Activated CD8-positive, alpha-beta memory T cell treated with anti-CD3 and anti-CD28 coated beads, Interleukin-2, amount 10 ng/mL, durations not matched to agents 7 days and 5 days (primary cell): ENCODE data around the gene CHRM2. TPM values are rescaled to one million over a fixed set of nuclear protein-coding genes. Genes with fewer than 3 reads are reported as not detected.
"Not testable (repeated sequence)": the region's sequence is repeated elsewhere in the genome, so short reads cannot be mapped to it uniquely, and the experiment has no call there.

ENCODE experiments used
- ATAC-seq: fragments of 150-1000 bp; cut with Tn5 transposase; one replicate; pipeline ENCODE4 v1.10.0; 2021; ENCODE audit warnings: moderate library complexity
- CTCF ChIA-PET: fragments of 350-600 bp; sonication (Branson Sonifier 250); formaldehyde crosslinking; loops from one replicate; lab custom pipeline; 2021; ENCODE audit warnings: antibody characterized with exemption; lab: Charles Lee
- DNase-seq: peaks from one replicate; pipeline ENCODE4 v3.0.0-alpha.2; 2020
- H3K27ac Mint-ChIP-seq: one replicate; pipeline ENCODE4 v1.8.0; 2021; ENCODE audit warnings: mild to moderate bottlenecking, mixed read lengths
- H3K27me3 Mint-ChIP-seq: one replicate; pipeline ENCODE4 v1.8.0; 2021; ENCODE audit warnings: mixed read lengths
- H3K36me3 Mint-ChIP-seq: one replicate; pipeline ENCODE4 v1.8.0; 2021; ENCODE audit warnings: mild to moderate bottlenecking, mixed read lengths
- H3K4me1 Mint-ChIP-seq: one replicate; pipeline ENCODE4 v1.8.0; 2021; ENCODE audit warnings: mixed read lengths
- H3K4me3 Mint-ChIP-seq: one replicate; pipeline ENCODE4 v1.8.0; 2021; ENCODE audit warnings: mild to moderate bottlenecking, moderate library complexity, mixed read lengths
- H3K9me3 Mint-ChIP-seq: one replicate; pipeline ENCODE4 v1.8.0; 2022; ENCODE audit warnings: low read depth, mixed read lengths
- total RNA-seq, 2 experiments: library from RNA; stranded (reverse); gene quantifications; one replicate each; pipeline ENCODE4 v1.2.3, GENCODE V29; 2021

CHRM2 gene
- not detected for total RNA-seq

GRCh38 chr7:136868496-136869000 is at the start of gene CHRM2:
Gene CHRM2, plus strand, starts transcription at chr7:136868652. Its CDS starts 146,214 bp downstream, at chr7:137014866.
- Mint-ChIP-seq H3K27ac (no peak within 1 kb of the TSS), H3K4me1 (no peaks in the 10 kb centered on the region), H3K27me3 (peaks cover 42% of the 10 kb centered on the region), H3K4me3 (no peak within 1 kb of the TSS), H3K9me3 (no peaks in the 10 kb centered on the region), H3K36me3 (peaks cover 2% of the 10 kb centered on the region)
- DNase-seq (no peak), ATAC-seq (no peak)
- CTCF ChIA-PET = no interaction called here

- H3K27ac Mint-ChIP-seq, H3K4me1 Mint-ChIP-seq, CTCF ChIA-PET, H3K9me3 Mint-ChIP-seq, H3K36me3 Mint-ChIP-seq, H3K4me3 Mint-ChIP-seq, ATAC-seq, DNase-seq, H3K27me3 Mint-ChIP-seq: not testable (repeated sequence)
Observed at GRCh38 chr7:136831398-136831797, 37.1 kb upstream of the CHRM2 start.

GRCh38 chr7:136845899-136846465 is 22.5 kb upstream of the CHRM2 start:
- Mint-ChIP-seq H3K9me3 (peaks cover 2% of the 10 kb centered on the region), H3K36me3 (no peaks in the 10 kb centered on the region), H3K27ac (no peak overlapping the region), H3K27me3 (no peaks in the 10 kb centered on the region), H3K4me3 (no peak overlapping the region), H3K4me1 (no peaks in the 10 kb centered on the region)
- CTCF ChIA-PET = no interaction called here
- DNase-seq (no peak), ATAC-seq (no peak)

GRCh38 chr7:136847858-136848257 is 20.6 kb upstream of the CHRM2 start:
- CTCF ChIA-PET = no interaction called here
- DNase-seq (no peak), ATAC-seq (no peak)
- Mint-ChIP-seq H3K4me1 (no peaks in the 10 kb centered on the region), H3K36me3 (no peaks in the 10 kb centered on the region), H3K9me3 (peaks cover 5% of the 10 kb centered on the region), H3K27me3 (no peaks in the 10 kb centered on the region), H3K27ac (no peak overlapping the region), H3K4me3 (no peak overlapping the region)

GRCh38 chr7:136853654-136854053 is 14.8 kb upstream of the CHRM2 start:
- Mint-ChIP-seq H3K4me3 (no peak overlapping the region), H3K9me3 (peaks cover 7% of the 10 kb centered on the region), H3K36me3 (no peaks in the 10 kb centered on the region), H3K27ac (no peak overlapping the region), H3K27me3 (no peaks in the 10 kb centered on the region), H3K4me1 (no peaks in the 10 kb centered on the region)
- CTCF ChIA-PET = no interaction called here
- no peak for DNase-seq
- no peak for ATAC-seq

- Mint-ChIP-seq H3K4me3 (no peak overlapping the region), H3K9me3 (peaks cover 5% of the 10 kb centered on the region)
- CTCF ChIA-PET = no interaction called here
Observed at GRCh38 chr7:136857573-136857972, 10.9 kb upstream of the CHRM2 start.

GRCh38 chr7:136859803-136860202 is 8.6 kb upstream of the CHRM2 start:
- DNase-seq = no peak
- Mint-ChIP-seq H3K27ac (no peak overlapping the region), H3K4me1 (no peaks in the 10 kb centered on the region), H3K27me3 (no peaks in the 10 kb centered on the region), H3K36me3 (no peaks in the 10 kb centered on the region), H3K9me3 (peaks cover 3% of the 10 kb centered on the region), H3K4me3 (no peak overlapping the region)
- CTCF ChIA-PET = no interaction called here
- no peak for ATAC-seq

More at GRCh38 chr7:136857573-136857972, 10.9 kb upstream of the CHRM2 start:
- DNase-seq (no peak), ATAC-seq (no peak)
- Mint-ChIP-seq H3K27me3 (no peaks in the 10 kb centered on the region), H3K36me3 (no peaks in the 10 kb centered on the region), H3K4me1 (no peaks in the 10 kb centered on the region), H3K27ac (no peak overlapping the region)

- Mint-ChIP-seq H3K4me3 (no peak overlapping the region), H3K4me1 (no peaks in the 10 kb centered on the region), H3K9me3 (no peaks in the 10 kb centered on the region), H3K27me3 (peaks cover 22% of the 10 kb centered on the region), H3K36me3 (no peaks in the 10 kb centered on the region), H3K27ac (no peak overlapping the region)
- ATAC-seq (no peak), DNase-seq (no peak)
- CTCF ChIA-PET = no interaction called here
Observed at GRCh38 chr7:136865236-136865635, 3.2 kb upstream of the CHRM2 start.

GRCh38 chr7:136865777-136866176 is 2.7 kb upstream of the CHRM2 start:
- Mint-ChIP-seq H3K4me3 (no peak overlapping the region), H3K27me3 (peaks cover 27% of the 10 kb centered on the region), H3K36me3 (peaks cover 2% of the 10 kb centered on the region), H3K9me3 (no peaks in the 10 kb centered on the region), H3K4me1 (no peaks in the 10 kb centered on the region), H3K27ac (no peak overlapping the region)
- no peak for ATAC-seq
- DNase-seq = no peak
- CTCF ChIA-PET = no interaction called here

GRCh38 chr7:136869001-136869961 is 829 bp downstream of the CHRM2 start:
- ATAC-seq = no peak
- Mint-ChIP-seq H3K27ac (no peak overlapping the region), H3K9me3 (no peaks in the 10 kb centered on the region), H3K4me1 (no peaks in the 10 kb centered on the region), H3K36me3 (peaks cover 2% of the 10 kb centered on the region), H3K4me3 (no peak overlapping the region), H3K27me3 (peaks cover 42% of the 10 kb centered on the region)
- DNase-seq = no peak
- CTCF ChIA-PET = no interaction called here

GRCh38 chr7:136869991-136870865 is 1.8 kb downstream of the CHRM2 start:
- no peaks in the 10 kb centered on the region for H3K9me3 Mint-ChIP-seq
- DNase-seq (no peak), ATAC-seq (no peak)
- no peaks in the 10 kb centered on the region for H3K4me1 Mint-ChIP-seq
- CTCF ChIA-PET = no interaction called here
- peaks cover 42% of the 10 kb centered on the region for H3K27me3 Mint-ChIP-seq
- H3K27ac Mint-ChIP-seq = no peak overlapping the region
- peaks cover 2% of the 10 kb centered on the region for H3K36me3 Mint-ChIP-seq
- H3K4me3 Mint-ChIP-seq = no peak overlapping the region

- ATAC-seq = no peak
- Mint-ChIP-seq H3K9me3 (no peaks in the 10 kb centered on the region), H3K4me1 (no peaks in the 10 kb centered on the region), H3K27ac (no peak overlapping the region), H3K4me3 (no peak overlapping the region), H3K36me3 (peaks cover 2% of the 10 kb centered on the region), H3K27me3 (peaks cover 42% of the 10 kb centered on the region)
- CTCF ChIA-PET = no interaction called here
- DNase-seq = no peak
Observed at GRCh38 chr7:136870866-136871487, 2.5 kb downstream of the CHRM2 start.
